ENCODE results near the gene TTC7B.

DNA sequence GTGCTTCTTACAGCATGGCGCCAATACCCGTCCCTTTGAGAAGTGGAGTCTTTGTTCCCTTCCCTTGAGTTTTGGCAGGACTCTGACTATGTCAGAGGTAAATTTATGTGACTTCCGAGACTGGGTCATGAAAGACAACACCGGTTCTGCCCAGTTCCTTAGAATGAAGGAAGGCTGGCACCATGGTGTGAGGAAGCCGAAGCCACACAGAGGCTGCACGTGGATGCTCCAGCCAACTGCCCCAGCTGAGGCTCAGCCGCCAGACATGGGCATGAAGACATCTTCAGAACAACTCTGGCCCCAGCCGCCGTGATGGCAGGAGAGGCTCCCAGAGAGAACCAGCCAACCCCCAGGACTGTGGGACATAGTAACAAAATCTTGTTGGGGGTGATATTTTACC, 308.2 kb downstream of the TTC7B start:
- no peak for TF ChIP-seq YY1 (IDR thresholded peaks at IDR 0.05; ENCODE audit: insufficient read depth, insufficient read length)
- TF ChIP-seq ZNF274 (IDR thresholded peaks at IDR 0.05; ENCODE audit: low read depth, low read length), result no peak

Measured in NT2/D1 (cell line).